GM19372 (cell line): ENCODE data around the gene C2CD3.
A peak's percentile ranks its signal among the peaks of the same experiment; 100 is the strongest.

Experiments used
- ATAC-seq: cut with Tn5 transposase; IDR thresholded peaks from one replicate; pipeline ENCODE4 v1.9.1; 2021; ENCODE audit warnings: mild to moderate bottlenecking, low read depth, moderate library complexity; ENCODE audit not compliant: unreplicated experiment

C2CD3 gene

GRCh38 chr11:74008373-74009229 lies 162.2 kb downstream of the C2CD3 start, which contains the start of gene UCP3:
TSS of gene UCP3 (minus strand) at chr11:74009085. CDS start at chr11:74007042, 2,043 bp downstream.
- no peak for ATAC-seq

DNA sequence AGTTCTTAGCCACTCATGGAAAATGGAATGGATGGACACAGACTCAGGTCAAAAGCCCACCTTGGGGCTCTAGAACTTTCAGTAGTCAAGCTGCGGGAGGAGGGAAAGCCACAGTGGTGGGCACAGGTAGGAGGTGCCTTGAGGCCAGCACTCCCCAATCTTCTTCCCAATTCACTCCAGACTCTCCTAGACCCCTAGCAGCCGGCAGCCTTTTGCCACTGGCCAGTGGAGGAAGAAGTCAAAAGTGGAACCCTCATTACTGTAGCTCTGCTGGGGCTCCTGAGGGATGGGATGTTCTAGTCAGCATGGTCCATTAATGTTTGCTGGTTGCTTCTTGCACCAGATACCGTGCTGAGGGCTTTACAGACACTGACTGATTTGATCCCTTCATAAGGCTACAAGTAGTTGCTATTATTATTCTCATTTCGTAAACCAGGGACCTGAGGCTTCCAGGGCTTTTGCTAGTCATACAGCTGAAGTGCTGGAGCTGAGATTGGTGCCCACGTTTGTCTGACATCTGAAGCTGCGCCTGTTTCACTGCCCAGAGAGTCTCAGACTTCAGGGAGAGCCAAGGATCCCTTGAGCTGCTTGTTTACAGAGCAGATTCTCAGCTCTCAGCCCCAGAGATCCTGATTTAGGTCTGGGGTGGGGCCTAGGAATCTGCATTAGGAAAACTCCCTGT lies 163.0 kb downstream of the C2CD3 start:
- no peak for ATAC-seq

GRCh38 chr11:74006743-74007304 lies 164.0 kb downstream of the C2CD3 start:
- ATAC-seq = no peak

DNA sequence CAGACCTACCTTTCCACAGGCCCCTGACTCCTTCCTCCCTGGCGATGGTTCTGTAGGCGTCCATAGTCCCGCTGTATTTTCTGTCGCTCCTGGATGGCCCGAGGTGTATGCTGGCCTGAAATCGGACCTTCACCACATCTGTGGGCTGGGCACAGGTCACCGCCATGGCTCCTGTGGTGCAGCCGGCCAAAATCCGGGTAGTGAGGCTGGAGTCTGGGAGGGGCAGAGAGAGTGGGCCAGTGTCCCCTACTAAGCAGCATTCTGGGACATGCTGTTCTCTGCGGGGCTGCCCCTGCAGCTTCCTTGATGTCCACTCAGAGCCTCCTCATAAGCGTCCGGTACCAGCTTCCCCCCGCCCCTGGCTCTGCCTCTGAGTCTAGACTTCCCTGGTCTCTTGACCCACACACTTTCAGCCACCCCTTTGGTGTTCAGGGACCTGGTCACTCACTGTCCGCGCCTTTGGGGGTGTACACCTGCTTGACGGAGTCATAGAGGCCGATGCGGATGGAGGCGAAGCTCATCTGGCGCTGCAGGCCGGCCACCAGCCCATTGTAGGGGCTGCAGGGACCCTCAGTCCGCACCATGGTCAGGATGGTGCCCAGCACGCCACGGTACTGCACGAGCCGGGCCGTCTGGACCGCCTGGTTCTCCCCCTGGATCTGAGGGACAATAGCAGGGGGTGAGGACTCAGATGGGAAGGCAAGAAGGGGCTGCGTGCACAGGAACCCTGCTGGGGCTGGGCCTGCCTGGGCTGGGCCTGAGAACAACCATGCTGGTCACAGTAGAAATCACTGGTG lies 164.9 kb downstream of the C2CD3 start:
- ATAC-seq = no peak

DNA sequence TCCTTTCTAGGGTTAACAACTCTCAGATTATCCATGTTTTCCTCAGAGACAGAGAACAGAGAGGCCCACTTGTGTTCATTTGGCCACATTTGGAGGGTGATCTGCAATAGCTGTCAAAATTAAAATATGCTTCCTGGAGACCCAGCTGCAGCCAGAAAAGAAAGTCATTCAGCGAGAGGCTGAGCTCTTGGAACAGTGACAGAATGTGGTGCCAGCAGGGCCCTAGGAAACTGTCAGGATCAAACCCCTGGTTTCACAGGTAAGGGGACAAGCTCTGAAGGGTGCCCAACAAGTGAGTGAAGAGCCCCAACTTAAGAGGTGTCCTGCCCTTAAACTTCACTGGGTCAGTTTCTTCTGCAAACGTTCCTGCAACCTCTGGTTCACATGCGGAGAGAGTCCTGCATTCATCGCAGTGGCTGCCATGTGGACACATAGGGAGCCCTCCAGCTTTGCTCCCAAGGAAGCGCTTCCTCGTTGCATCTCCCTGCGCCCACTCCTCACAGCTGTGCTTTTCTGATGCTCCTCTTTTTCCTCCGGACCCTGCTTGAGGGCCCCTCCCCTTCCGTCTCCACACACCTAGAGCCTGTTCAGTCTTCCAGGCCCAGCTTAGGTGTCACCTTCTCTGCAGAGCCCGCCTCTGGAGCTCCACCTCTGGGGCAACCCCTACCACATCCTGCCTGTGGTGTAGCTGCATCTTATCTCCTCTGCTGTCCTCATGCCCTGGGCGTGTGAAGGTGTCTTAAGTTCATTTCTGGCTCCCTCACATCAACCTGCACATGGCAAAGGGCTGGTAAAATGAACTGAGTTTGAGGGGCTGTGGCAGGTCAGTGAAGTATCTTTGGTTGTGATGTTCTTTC lies 165.8 kb downstream of the C2CD3 start:
- no peak for ATAC-seq

DNA sequence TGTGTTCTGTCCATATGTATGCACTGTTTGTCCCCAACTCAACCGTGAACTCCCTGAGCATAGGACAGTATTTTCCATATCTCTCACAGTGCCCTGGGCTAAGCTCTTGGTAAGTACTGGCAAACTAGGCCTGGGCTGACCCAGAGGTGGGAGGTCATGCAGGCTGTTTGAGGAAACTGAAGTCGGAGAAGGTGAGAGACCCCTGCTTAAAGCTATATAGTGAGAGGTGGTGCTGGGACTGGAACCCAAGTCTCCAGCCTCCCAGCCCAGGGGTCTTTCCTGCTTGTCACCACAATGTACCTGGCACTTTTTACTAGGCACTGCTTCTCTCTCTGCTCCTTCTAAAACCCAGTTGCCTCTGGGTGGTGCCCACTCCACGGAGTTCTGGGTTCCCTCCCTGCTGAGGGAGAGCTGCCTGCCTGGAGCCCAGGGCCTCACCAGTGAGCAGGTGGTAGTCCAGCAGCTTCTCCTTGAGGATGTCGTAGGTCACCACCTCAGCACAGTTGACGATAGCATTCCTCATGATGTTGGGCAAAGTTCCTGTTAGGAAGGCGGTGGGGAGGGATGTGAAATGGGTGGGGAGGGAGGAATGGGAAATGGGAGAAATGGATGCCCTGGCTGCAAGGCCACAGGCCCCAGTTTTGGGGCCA lies 166.6 kb downstream of the C2CD3 start:
- no peak for ATAC-seq

DNA sequence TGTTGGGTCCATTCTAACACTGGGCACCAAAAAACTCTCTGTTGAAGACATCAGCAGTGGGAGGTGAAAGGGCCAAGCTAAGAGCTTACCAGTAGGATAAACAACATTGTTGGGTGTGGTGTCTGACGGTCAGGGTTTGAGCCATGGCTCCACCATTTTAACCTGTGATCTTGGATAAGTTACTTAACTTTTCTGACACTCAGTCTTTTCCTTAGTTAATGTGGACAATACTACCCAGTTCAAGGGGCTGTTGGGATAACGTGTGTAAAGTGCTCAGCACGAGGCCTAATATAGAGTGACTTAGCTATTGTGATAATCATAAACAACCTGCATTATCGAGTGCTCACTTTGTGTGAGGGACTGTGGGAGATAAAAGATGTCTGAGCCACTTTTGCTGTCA lies 168.0 kb downstream of the C2CD3 start:
- ATAC-seq = no peak

- ATAC-seq = no peak
Measured at GRCh38 chr11:74001822-74002286, 168.9 kb downstream of the C2CD3 start.

DNA sequence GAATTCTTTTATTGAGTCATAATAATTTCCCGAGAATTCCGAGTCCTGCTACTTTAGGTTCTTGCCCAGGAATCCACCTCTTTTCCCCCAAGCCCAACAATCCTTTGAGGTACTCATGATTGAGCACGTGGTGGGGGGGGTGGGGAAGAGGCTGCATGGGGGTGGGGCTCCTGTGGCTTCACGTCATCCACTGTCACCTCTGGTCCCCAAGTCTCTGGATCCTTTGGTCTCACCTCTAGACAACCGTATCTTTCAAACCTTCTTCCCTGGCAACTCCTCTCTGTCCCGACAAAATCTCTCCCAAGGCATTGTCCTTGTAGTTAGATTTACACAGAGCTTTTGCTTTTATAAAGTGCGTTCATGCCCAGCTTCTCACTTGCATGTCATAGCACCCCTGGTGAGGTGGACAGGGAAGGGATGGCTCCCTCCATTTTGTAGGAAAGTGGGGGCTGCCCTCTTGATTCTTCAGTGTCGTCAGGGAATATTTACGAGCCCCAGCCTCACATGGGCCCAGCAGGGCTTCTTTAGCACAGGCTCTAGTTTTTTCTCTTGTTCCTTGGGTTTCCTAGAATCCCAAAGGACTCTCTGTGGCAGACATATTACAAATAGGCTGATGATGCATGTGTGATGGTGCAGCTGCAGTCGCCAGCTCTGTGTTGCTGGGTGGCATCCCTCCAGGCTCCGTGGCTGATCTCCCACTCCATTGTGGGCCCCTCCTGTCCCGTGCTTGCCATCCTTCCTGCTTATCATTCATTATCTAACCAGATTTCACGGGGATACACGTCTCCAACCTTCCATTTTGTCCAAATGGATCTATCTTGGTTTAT lies 170.3 kb downstream of the C2CD3 start:
- no peak for ATAC-seq

- ATAC-seq = no peak
Measured at GRCh38 chr11:73999581-74000306, 171.1 kb downstream of the C2CD3 start.

DNA sequence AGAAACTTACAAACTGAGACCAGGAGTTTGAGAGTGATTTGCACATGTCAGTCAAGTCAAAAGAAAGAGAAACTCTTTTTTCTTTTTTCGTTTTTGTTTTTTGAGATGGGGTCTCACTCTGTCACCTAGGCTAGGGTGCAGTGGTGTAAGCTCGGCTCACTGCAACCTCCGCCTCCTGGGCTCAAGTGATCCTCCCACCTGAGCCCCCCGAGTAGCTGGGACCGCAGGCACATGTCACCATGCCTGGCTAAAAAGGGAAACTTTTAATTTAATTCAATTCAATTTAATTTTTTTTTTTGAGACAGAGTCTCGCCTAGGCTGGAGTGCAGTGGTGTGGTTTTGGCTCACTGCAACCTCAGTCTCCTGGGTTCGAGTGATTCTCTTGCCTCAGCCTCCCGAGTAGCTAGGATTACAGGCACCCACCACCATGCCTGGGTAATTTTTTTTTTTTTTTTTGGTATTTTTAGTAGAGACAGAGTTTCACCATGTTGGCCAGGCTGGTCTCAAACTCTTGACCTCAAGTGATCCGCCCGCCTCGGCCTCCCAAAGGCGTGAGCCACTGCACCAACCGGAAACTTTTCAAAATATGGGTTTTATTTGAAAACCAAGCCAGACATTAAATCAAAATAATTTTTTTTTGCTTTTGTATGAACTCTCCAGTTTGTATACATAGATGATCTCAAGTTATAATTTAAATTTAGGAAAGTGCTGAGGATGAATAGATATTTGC lies 171.8 kb downstream of the C2CD3 start:
- no peak for ATAC-seq

- ATAC-seq = no peak
Measured at GRCh38 chr11:73997120-73997770, 173.6 kb downstream of the C2CD3 start.

DNA sequence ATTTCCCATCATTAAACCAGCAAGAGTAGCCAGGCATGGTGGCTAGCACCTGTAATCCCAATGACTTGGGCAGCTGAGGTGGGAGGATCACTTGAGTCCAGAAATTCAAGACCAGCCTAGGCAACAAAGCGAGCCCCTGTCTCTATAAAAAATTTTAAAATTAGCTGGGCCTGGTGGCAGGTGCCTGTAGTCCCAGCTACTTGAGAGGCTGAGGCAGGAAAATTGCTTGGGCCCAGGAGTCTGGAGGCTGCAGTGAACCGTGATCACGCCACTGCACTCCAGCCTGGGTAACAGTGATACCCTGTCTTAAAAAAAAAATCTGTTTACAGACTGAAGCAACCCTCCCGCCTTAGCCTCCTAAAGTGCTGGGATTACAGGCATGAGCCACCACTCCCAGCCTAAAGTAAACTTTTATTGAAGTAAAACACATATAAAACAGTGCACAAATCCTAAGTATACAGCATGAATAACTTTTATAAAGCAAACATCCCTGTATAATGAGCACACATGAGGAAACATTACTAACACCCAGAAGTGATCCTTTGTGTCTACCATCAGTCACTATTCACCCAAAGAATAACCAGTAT lies 174.5 kb downstream of the C2CD3 start:
- ATAC-seq = no peak

- no peak for ATAC-seq
Measured at GRCh38 chr11:73995731-73996130, 175.1 kb downstream of the C2CD3 start.

DNA sequence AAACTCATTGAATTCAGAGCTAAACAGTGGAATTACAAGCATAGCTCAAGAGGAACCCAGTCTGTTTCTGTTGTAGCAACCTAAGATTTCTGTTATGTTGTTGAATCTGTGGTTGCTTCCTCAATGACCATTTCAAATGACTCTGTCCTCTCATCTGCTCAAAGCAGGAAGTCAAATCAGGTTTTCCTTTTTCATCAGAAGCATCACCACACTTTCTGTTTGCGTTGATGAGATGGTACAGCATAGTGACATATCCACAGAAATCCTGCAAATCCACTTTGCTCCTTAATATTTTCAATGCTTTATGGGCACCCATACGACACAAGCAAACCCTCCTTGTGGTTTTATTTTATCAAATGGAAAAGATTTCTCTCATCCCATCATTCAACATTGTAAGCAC lies 175.6 kb downstream of the C2CD3 start:
- peak; percentile 57 for ATAC-seq

DNA sequence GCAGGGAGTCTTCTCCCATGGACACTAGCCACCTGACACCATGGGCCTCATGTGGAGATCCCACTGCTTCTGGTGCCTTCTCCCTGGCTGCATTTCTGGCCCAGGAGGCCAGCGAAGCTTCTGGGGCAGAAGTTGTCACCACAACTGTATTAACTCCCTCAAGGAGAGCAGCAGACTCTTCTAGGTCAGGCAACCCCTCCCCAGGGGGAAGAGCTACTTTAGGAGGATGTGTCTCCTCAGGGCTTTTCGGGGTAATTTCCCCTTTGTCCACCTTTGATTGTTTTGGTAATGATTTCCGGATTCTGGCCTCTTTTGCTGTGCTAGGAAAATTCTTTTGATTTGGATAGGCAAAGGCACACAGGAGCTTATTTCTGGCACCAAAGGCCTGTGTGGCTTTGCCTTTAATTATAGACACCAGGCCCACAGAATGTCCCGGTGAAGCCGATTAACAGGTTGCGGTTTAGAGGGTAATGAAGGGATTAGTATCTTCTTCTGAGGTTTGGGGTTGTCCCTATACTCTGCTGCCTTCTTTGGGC lies 179.3 kb downstream of the C2CD3 start:
- no peak for ATAC-seq
